Iris pigment epithelial cell (primary cell): Measurements from ENCODE around the gene TSPAN9.

Source experiments
- DNase-seq: peaks from one replicate; pipeline ENCODE4 v3.0.0-alpha.2; 2011; ENCODE audit warnings: low read depth

The TSPAN9 gene

GRCh38 chr12:3205742-3206519 lies 128.8 kb downstream of the TSPAN9 start:
- no peak for DNase-seq

GRCh38 chr12:3206536-3207072 lies 129.4 kb downstream of the TSPAN9 start:
- DNase-seq = no peak

GRCh38 chr12:3207175-3207574 lies 130.0 kb downstream of the TSPAN9 start:
- DNase-seq = no peak

- no peak for DNase-seq
Measured at GRCh38 chr12:3207858-3208257, 130.7 kb downstream of the TSPAN9 start.

- no peak for DNase-seq
Measured at GRCh38 chr12:3213188-3213587, 136.0 kb downstream of the TSPAN9 start.

DNA sequence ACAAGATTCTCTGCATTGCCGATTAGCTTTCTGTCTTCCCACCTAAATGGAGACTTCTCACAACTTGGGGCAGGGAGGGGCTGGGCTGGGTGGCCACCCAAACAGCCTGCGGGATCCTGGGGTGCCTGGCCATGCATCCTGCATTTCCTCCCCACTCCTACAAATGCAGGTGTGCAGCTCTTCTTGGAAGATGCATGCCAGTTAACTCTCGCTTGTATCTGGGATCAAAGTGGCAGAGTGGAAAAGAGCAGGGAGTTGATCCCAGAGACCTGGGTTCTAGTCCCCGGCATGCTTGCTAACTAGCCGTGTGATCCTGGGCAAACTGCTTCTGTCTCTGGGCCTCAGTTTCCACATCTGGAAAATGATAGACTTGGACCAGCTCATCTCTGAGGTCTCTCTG lies 136.6 kb downstream of the TSPAN9 start:
- no peak for DNase-seq

DNA sequence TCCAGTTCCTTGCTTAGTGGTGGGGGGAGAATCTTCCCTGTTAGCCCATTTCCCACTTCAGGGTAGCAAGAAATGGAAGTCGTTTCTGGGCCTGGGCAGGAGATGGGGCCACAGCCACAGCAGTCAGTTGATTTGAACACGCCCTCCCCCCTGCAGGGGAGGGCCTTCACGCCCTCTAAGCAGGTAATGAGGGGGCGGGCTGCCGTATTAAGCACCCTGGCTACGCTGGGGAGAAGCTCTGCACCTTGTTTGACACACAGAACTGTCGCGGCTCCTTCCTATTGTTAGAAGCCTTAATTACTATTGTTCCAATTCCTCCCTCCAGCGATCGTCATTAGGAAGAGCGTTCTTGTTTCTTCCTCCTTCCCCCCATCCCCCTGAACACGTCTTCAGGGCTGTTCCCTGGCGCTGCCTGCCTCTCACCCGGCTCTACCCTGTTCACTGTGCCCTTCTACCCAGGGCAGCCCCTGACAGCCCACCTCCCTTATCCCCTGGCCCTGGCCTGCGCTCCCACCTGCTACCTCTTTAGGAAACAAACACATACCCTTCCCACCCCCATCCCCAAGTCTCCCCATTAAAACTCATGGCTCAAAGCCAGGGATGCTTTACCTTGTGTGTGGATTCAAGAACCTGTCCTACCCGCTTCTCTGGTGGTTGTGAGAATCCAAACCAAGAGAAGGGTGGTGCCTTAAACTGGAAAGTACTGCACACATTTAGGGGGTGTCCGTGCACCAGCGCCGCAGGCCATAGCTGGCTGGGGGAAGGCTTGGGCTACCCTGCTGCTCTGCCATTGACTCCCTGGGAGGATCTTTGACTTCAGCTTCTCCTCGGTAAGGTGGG lies 137.6 kb downstream of the TSPAN9 start:
- no peak for DNase-seq

GRCh38 chr12:3215410-3215975 lies 138.3 kb downstream of the TSPAN9 start:
- DNase-seq = no peak

DNA sequence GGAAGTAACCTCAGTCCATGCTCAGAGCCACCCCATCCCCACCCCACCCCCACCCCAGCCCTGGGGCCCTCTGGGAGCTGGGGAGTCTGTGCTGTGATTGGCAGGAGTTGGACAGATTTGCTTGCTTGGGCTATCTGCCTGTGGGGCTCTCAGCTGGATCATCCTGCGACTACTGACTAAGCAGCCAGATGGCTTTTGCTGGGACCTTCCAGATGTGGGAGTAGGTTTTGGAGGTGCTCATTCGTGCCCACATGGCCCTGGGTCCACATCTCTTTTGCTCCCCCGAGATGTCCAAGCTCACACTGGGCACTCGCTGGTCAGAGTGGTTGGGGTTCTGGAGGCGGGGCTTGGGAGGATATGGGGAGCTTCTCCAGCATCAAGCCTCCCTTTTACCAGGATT lies 138.9 kb downstream of the TSPAN9 start:
- no peak for DNase-seq

- peak; percentile 65 for DNase-seq
Measured at GRCh38 chr12:3216726-3217682, 139.8 kb downstream of the TSPAN9 start.

DNA sequence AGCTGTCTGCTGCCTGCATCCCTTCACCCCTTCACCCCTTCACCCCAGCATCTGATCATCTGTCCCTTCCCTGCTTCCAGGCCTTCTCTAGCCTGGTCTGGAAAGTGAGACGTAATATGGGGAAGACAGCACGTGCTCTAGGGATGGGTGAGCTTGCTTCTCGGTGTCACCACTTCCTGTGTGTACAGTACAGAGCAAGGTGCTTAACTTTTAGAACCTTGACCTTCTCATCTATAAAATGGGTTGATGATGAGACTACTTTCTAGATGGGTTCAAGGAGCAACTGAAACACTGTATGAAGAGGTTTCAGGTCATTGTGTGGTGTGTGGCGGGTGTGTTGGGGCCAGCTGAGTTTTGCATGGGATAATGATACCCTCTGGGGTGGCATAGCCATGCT lies 140.5 kb downstream of the TSPAN9 start:
- no peak for DNase-seq

DNA sequence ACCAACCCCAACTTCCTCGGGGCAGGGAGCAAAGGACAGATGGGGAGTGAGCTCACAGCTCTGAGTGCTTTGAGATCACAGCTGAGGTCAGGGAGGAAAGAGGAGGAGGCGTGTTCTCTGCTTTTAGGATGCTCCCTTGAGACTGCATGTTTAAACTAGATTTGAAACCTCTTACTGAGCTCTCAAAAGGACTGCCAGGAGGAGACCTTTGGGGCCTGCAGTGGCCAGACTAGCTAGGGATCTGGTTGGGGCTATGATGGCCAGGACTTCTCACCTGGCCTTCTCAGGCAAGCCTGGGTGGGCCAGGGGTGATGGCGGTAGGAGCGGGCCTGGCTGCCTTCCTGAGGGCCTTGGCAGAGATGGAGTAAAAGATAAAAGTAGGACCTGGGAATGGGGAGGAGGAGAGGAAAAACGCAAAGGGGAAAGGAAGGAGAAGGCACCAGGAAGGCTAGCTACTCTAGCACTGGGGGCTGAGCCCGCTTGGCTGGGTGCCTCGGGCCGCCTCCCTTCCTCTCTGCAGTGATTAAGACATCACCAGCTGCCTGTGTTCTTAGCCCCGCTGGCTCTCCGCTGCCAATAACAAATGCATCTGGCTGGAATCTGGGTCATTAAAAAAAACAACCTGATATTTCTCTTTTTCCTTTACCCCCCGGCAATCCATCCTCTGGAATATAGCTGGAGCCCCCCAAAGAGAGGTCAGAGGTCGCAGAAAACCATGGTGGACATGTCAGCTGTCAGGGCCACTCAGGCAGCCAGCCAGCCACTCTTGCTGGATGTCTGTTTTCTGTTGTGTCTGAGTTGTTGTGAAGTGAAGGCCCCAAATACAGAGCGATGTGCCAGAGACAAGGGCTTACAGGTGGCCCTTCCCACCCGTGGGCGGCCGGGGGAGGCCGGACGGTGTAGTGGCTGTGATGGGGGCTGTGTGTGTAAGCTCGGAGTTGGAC lies 141.3 kb downstream of the TSPAN9 start:
- DNase-seq = peak; percentile 90

DNA sequence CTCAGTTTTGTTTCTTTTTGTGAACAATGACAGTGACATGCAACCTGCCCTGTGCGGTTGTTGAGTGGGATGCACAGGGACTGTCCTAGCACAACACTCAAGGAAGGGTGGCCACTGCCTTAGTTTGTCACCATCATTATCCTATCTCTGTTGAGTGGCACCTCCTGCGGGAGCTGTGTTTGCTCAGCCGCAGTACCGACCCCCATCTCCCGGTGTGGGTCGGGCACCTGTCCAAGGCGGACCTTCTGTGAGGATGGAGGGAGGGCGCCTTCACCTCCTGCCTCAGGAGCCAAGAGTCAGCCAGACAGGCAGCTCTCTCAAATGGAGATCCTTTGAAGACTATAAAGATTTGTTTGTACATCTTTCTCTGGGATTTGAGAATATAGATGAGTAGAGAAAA lies 142.1 kb downstream of the TSPAN9 start:
- DNase-seq = no peak

GRCh38 chr12:3220382-3221321 lies 143.5 kb downstream of the TSPAN9 start:
- no peak for DNase-seq

DNA sequence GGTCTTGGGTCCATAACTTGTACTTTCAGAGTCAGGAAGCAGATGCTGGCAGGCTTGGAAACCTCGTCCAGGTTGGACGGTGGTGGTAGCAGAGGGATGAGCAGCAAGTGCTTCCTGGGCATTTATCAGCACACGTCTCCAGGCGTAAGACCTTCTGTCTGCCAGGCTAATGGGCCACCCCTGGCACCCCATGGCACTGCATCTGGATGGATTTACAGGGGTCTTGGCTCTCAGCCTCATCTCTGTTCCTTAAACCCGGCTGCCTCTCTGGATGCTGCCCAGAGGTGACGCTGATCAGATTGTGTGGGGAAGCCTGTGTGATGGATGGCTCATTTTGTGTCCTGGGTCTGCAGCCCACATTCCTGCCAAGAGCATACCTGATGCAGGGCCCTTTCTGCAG lies 145.1 kb downstream of the TSPAN9 start:
- DNase-seq = no peak

GRCh38 chr12:3222979-3223378 lies 145.8 kb downstream of the TSPAN9 start:
- no peak for DNase-seq

DNA sequence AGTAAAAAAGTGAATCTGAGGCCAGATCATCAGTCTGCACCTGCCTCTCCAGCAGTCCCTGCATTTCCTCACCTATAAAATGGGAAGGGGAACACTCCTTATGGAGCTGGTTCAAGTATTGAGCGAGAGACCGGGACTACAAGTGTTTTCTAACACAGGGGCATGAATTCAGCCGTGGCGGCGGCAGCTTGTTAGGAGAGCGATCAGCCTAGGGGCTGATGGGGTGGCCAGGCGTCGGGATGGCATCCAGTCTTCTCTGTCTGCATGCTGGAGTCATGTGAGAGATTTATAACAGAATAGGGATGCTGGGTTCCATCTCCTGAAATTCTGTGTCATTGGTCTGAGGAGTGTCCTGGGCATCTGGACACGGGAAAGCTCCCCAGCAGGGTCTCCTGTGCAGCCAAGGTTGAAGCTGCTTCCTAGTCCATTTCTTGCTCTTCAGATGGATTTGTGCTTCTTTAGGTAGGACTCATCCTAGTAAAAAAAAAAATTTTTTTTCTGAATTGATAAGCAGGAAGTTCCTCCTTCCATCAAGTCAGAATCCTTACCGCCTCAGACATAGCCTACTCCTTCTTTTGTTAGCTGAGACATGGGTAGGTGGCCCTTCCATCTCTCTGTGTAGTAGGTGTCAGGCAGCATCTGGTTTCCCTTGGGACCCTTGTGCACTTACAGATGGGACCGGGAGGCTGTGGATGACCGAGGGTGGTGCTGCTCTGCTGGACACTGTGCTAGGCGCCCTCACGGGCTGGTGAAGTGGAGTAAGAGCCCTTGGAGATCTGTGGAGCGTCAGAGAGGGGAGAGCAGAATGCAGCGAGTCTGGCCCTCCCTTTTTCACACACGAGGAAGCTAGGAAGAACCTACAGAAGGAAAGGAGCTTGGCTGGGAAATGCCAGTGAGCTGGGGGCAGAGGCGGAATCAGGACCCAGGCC lies 146.7 kb downstream of the TSPAN9 start:
- DNase-seq = no peak

DNA sequence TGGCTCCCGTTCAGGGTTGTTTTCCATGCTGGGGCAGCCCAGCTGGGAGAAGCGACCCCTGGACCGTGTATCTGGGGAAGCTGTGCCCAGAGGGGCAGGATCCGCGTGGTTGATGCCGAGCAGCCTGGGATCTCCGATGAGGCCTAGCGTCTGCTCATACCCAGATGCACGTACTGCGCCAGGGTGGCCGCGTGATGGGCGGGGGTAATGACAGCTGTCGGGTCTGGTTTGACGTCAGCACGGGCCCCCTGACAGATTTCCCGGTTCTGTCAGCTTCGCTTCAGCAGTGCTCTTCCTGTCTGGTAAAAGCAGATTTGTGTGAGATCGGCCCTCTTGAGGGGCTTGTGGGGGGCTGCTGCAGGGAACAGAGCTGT lies 147.3 kb downstream of the TSPAN9 start:
- no peak for DNase-seq
